ENCODE results near the gene LRMDA.

The LRMDA gene

DNA sequence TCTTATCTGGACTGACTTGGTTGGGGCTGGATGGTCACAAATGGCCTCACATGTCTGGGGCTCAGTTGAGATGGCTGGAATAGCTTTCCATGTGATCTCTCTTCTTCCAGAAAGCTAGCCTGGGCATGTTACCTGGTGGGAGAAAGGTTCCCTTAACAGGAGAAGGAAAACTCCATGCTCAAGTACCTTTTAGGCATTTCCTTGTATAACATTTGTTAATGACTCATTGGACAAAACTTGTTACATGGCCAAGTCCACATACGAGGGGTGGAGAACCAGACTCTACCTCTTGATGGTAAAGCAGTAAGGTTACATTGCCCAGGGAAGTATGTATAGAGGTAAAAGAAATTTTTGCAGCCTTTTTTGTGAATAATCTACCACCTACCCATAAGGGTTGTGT is 826.4 kb downstream of the LRMDA start:
- DNase-seq, result no peak

- DNase-seq, result no peak
These were observed 834.2 kb downstream of the LRMDA start for GRCh38 chr10:76265441-76266113.

DNA sequence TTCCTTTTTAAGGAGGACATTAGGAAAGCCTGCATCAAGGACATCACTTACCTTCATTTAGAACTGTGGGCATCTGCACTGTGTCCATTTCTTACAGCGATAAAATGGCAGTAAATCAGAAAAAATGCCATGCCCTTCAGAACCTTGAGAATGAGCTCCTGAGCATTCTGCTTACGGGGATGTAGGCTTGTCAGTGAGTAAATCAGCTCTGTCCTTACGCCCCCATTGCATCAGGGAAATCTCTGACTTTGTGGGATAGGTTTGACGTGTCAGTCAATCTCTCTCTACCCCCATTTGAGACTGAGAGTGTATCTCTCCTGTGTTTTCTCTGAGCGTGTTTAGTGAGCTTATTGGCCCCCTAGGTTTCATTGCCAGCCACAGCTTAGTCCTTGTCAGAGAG is 837.1 kb downstream of the LRMDA start:
- DNase-seq, result no peak

DNA sequence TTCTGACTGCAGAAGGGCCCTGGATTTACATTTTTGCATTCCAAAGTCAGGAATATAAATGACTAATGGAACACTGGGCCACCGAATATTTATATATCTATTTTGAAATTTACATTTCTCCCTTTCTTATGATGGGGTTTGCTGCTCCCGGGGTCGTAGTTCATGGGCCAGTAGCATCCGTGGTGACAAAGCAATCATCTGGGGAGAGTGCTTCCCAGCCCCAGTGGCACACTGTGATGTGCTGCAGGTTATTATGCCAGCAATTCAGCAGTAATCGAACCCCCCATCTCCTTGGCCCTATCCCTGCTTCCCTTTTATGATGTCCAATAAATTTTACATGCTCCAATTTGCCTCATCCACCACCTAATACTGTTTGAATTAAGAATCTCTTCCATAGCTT is 837.5 kb downstream of the LRMDA start:
- DNase-seq, result no peak

- no peak for DNase-seq
These were observed 839.0 kb downstream of the LRMDA start for GRCh38 chr10:76270464-76270863.

DNA sequence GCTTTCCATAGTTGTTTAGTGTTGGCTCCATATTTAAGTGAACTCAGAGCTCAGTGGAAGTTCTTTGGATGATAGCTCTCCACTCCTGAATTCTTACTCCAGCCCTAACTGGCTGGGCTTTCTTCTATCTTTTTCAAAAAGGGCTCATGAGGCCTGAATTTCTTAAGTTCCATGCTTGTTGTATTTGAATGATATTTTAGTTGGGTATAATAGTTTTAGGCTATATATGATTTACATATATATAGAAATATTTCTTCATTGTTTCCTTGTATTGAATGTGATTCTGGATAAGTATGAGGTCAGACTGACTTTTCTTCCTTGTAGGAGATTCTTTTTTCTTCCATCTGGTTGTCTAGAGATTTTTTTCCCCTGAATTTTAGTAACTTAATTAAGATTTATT is 843.5 kb downstream of the LRMDA start:
- DNase-seq, result no peak

DNA sequence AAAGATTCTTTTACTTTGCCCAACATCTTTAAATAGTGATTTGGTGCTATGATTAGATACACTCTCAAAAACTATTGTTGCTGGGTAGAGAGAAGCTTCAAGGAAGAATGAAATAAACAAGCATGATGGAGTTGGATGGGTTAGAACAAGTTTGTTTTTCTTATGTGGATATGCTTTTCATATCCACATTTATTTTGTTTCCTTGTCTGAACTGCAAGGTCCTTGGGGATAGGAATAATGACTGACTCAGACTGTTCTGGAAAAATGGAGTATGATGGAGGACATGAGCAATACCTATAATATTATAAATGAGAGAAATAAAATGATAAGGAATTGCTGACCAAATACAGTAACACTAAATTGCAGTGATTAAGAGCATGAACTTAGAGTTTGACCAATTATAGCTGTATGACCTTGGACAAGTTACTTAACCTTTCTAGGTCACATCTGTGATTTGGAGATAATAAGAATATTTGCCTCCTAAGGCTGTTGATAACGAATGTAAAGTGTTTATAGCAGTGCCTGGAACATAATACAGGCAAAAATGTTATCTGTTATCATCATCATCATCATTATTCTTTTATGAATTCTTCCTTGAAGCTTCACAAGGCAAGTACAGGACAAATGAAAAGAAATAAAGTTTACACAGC is 847.5 kb downstream of the LRMDA start:
- no peak for DNase-seq

DNA sequence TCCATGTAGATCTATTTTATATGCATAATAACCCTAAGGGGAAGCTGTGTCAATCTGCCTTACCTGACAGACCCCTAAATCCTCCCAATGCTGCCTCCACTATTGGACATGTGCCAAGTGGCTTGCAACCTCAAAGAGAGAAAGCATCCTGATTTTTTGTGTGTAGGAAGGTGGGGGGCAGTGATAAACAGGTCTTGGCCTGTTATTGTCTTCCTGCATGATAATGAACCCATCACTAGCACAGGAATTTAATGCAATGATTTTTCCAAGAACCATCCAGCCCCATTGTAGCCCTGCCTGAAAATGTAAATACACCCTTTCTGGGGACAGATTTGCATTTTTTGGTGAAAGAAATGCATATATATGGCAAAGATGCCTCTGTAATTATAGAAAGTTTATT is 850.2 kb downstream of the LRMDA start:
- DNase-seq, result no peak

- DNase-seq, result no peak
These were observed 850.9 kb downstream of the LRMDA start for GRCh38 chr10:76282061-76283025.

DNA sequence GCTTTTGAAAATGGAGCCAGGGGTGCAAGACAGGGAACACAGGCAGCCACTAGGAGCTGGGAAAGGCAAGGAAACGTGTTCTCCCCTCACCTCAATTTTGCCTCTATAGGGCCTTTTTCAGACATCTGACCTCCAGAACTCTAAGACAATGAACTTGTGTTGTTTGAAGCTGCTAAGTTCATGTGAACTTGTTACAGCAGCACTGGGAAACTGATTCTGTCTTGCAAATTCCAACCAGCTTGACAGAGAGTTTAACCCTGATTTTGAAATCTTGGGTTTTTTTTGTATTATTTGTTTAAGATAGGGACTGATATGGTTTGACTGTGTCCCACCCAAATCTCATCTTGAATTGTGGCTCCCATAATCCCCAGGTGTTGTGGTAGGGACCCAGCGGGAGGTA is 852.9 kb downstream of the LRMDA start:
- DNase-seq, result no peak

DNA sequence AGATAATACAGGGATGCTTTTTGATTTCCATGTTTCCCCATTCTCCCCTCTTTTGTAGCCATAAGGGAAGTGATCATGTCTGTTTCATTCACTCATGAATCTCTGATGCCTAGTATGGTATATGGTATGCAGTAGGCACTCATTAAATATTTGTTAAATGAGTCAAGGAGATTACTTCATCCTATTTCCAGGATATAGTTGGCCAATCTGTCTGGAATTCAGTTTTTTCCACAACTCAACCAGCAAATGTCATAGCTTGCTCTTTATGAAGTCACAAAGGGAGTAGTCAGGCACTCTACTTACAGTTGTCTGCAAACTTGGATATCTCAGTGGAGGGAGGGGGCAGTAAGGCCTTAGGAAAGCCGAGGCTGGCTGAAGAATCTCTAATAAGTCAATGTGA is 853.6 kb downstream of the LRMDA start:
- DNase-seq, result no peak

- DNase-seq, result no peak
These were observed 854.1 kb downstream of the LRMDA start for GRCh38 chr10:76285515-76285914.

- DNase-seq, result no peak
These were observed 855.1 kb downstream of the LRMDA start for GRCh38 chr10:76286536-76286935.

DNA sequence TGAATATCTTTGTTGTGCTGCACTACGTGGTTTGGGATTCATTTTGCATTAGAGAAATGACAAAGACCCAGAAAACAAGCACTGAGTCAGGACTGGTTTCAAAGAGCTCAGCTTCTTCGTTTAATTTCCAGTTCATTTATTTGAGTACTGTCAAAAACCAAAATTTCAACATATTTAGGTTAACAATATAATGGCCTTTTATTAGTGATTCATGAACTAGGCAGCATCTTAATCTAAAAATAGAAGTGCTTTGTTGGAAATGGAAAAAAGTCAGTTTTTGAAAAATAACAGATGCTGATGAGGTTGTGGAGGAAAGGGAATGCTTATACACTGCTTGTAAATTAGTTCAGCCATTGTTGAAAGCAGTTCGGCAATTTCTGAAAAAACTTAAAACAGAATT is 856.4 kb downstream of the LRMDA start:
- DNase-seq, result no peak

DNA sequence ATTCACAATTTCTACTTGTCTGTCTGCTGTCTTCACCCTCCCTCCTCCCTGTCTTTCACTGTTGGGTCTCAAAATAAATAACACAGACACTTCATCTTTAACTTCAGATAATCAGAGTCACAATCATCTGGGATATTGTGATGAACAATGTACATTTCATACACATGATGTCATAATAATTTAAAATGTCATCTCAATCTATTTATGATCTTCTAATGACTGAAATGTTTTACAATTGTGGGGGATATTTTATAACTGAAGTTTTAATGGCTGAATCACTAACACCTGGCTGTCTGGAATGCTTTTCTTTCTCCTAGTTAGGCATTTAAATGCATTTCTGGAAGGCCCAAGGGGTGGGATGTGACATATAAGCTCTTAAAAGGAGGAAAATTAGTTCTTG is 859.8 kb downstream of the LRMDA start:
- DNase-seq, result no peak

DNA sequence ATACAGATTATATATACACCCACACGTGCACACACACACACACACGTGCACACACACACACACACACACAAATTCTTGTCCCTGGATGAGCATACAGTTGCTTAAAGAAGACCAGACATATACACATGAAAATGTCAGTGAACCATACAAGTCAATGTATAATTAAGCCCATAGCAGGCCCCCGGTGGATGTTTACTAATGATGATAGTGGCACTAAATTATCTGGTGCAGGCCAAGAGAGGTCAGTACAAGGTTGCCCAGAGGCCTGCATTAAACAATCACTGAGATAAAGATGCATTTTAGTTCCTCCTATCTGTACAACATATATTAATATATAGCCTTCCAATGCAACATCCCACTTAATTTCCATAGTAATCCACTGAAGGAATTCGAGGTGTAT is 860.5 kb downstream of the LRMDA start:
- no peak for DNase-seq

DNA sequence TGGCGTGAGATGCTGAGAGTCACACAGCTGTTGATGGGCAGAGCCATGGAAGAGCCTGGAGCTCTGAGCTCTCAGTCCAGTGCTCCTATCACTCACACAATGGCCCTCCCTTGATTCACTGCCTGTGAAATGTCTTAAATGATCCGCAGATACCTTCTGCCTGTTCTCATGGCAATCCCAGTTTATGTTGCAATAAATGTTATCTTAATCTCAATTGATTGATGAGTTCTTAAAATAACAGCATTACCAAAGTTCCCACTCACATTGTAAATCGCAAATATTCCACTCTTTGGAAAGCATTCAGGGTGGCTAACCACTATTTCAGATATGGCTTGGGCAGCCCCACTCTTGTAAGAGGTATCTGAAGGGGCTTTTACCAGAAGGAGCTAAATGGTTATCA is 865.5 kb downstream of the LRMDA start:
- no peak for DNase-seq

GRCh38 chr10:76297358-76297757 is 865.9 kb downstream of the LRMDA start:
- no peak for DNase-seq

GRCh38 chr10:76297780-76298281 is 866.4 kb downstream of the LRMDA start:
- no peak for DNase-seq

- DNase-seq, result no peak
These were observed 866.9 kb downstream of the LRMDA start for GRCh38 chr10:76298329-76298728.

- no peak for DNase-seq
These were observed 868.1 kb downstream of the LRMDA start for GRCh38 chr10:76299501-76299900.

- DNase-seq, result no peak
These were observed 869.8 kb downstream of the LRMDA start for GRCh38 chr10:76301211-76301610.

DNA sequence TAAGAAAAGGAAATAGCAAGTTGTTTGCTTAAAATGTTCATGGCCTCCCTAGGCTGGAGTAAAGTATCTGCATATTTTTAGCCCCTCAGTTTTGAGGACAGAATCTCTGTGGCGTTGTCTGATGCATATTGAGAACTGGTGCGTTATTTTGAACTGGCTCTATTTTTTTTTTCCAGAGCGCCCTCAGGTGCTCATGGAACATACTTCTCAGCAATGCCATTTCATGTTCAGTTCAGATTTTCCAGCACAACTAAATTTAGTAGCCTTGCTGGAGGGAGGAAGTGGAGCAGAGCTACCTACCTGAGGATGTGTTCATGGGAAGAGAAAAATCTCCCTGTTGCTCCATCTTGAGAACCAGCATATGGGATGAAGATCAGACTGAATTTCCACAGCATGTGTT is 870.5 kb downstream of the LRMDA start:
- DNase-seq, result no peak

GRCh38 chr10:76302481-76302880 is 871.1 kb downstream of the LRMDA start:
- no peak for DNase-seq
